Subcutaneous adipose tissue (tissue), 4 donors: ENCODE measurements around the gene EXOG. TPM values are rescaled to one million over a fixed set of nuclear protein-coding genes. Genes with fewer than 3 reads are reported as not detected.

Experiments used
- total RNA-seq, 4 donors: library from RNA; depleted of rRNA; stranded (reverse); fragments of >200 nt; gene quantifications; one replicate each; pipeline ENCODE4 v1.1.0, GENCODE V29; 2016
- TF ChIP-seq, protein P1 (sequence below): fragments of 450-650 bp; IDR thresholded peaks from one replicate; pipeline ENCODE4 v1.5.1; 2016; ENCODE audit warnings: low read depth, mild to moderate bottlenecking, control low read depth, antibody characterized with exemption, moderate library complexity

Gene EXOG
- total RNA-seq, 4 donors from 2014 or later = 5.9 to 8.5 (median 6.7) TPM

DNA sequence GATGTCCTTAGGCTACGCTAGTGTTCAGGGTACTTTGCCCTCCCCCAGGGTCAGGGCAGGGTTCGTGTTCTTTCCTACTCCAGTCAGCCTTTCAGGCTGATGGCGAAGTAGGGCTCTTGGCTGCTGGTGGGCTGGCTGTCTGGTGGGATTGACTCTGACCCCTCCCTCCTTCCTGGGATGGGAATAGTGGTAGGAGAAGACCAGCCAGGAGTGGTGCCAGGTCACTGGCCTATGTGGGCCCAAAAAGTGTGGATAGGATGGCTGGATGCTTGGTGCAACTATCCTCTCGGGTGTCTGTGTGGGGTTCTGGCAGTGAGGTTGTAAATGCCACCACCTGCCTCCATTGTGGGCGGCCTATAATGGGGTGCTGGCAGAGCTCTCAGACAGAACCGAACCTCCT lies 20.4 kb upstream of the EXOG start:
- TF ChIP-seq, protein P1, sequence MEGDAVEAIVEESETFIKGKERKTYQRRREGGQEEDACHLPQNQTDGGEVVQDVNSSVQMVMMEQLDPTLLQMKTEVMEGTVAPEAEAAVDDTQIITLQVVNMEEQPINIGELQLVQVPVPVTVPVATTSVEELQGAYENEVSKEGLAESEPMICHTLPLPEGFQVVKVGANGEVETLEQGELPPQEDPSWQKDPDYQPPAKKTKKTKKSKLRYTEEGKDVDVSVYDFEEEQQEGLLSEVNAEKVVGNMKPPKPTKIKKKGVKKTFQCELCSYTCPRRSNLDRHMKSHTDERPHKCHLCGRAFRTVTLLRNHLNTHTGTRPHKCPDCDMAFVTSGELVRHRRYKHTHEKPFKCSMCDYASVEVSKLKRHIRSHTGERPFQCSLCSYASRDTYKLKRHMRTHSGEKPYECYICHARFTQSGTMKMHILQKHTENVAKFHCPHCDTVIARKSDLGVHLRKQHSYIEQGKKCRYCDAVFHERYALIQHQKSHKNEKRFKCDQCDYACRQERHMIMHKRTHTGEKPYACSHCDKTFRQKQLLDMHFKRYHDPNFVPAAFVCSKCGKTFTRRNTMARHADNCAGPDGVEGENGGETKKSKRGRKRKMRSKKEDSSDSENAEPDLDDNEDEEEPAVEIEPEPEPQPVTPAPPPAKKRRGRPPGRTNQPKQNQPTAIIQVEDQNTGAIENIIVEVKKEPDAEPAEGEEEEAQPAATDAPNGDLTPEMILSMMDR = no peak

DNA sequence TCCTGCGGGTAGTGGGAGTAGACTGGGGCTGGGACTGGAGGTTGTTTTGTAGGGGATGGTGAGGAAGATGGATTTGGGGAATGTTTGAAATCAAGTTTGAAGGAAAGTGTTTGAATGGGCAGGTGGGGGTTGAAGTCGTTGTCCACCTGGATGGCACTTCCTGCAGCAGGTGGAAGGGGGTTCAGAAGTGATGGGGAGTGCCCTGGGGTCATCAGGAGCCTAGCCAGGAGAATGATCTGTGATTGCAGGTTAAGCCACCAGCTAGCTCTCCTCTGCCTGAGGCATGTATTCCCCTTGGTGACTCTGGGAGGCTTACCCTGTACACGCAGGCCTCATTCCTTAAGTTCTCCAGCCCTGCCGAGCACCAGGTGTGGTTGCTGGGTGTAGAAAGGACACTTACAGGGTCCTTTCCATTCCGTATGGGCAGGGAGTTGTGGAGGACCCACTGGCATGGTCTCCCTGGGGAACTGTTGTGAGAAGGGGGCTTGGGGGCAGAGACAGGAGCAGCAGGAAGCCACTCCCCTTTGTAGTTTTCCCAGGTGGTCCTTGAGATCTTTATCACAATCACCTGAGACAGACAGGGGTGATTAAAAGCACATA lies 19.9 kb upstream of the EXOG start:
- TF ChIP-seq, protein P1 = no peak

- TF ChIP-seq, protein P1 = no peak
Measured at GRCh38 chr3:38477057-38477820, 18.9 kb upstream of the EXOG start.

DNA sequence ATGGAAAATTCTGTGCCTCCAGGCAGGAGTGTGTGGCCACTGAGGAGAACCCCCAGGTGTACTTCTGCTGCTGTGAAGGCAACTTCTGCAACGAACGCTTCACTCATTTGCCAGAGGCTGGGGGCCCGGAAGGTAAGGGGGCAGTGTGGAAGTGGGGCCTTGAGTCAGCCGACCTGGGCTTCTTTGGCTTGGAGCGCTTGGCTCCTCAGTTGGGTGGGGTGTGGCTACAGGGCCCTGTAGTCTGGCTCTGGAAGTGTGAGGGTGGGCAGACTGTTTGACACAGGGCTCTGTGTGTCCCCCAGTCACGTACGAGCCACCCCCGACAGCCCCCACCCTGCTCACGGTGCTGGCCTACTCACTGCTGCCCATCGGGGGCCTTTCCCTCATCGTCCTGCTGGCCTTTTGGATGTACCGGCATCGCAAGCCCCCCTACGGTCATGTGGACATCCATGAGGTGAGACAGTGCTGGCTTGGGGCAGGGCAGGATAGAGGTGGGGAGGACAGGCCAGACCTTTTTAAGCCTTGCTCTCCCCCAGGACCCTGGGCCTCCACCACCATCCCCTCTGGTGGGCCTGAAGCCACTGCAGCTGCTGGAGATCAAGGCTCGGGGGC lies 18.2 kb upstream of the EXOG start:
- TF ChIP-seq, protein P1 = no peak

GRCh38 chr3:38478901-38479300 lies 17.2 kb upstream of the EXOG start:
- TF ChIP-seq, protein P1 = no peak

GRCh38 chr3:38479431-38480092 lies 16.6 kb upstream of the EXOG start:
- TF ChIP-seq, protein P1 = no peak

DNA sequence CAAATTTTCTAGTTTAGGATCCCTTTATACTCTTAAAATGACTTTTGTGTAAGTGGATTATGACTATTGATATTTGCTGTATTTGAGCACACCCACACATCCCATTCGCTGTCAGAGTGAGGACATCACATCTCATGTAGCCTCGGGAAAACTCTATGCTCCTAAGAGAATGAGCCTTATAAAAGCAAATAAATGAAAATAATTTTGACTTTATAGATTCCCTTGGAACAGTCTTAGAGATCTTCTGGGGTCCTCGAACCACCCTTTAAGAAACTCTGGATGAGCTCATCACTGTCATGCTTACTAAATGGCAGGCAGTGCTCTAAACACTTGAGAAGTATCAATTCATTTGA lies 16.1 kb upstream of the EXOG start:
- TF ChIP-seq, protein P1 = no peak
